ENCODE results near the gene ARHGAP22.

Gene ARHGAP22

GRCh38 chr10:48526011-48526821 lies 78.7 kb downstream of the ARHGAP22 start:
- no peak for DNase-seq

- DNase-seq = no peak
These were observed 79.8 kb downstream of the ARHGAP22 start for GRCh38 chr10:48525113-48525512.

- DNase-seq = peak; percentile 29
These were observed 80.8 kb downstream of the ARHGAP22 start for GRCh38 chr10:48523820-48524758.

GRCh38 chr10:48523212-48523819 lies 81.6 kb downstream of the ARHGAP22 start:
- no peak for DNase-seq

GRCh38 chr10:48522011-48522765 lies 82.7 kb downstream of the ARHGAP22 start:
- DNase-seq = no peak

GRCh38 chr10:48520594-48520993 lies 84.3 kb downstream of the ARHGAP22 start:
- no peak for DNase-seq

- no peak for DNase-seq
These were observed 84.7 kb downstream of the ARHGAP22 start for GRCh38 chr10:48520184-48520506.

GRCh38 chr10:48519481-48520183 lies 85.2 kb downstream of the ARHGAP22 start:
- no peak for DNase-seq

GRCh38 chr10:48518986-48519385 lies 85.9 kb downstream of the ARHGAP22 start:
- no peak for DNase-seq

GRCh38 chr10:48517911-48518811 lies 86.7 kb downstream of the ARHGAP22 start:
- DNase-seq = peak; percentile 58

- DNase-seq = no peak
These were observed 87.4 kb downstream of the ARHGAP22 start for GRCh38 chr10:48517482-48517881.

GRCh38 chr10:48516911-48517310 lies 88.0 kb downstream of the ARHGAP22 start:
- no peak for DNase-seq

GRCh38 chr10:48514916-48515315 lies 90.0 kb downstream of the ARHGAP22 start:
- no peak for DNase-seq

GRCh38 chr10:48514255-48514654 lies 90.6 kb downstream of the ARHGAP22 start:
- no peak for DNase-seq

GRCh38 chr10:48512861-48513260 lies 92.0 kb downstream of the ARHGAP22 start:
- DNase-seq = no peak

- no peak for DNase-seq
These were observed 93.0 kb downstream of the ARHGAP22 start for GRCh38 chr10:48511875-48512231.

GRCh38 chr10:48511066-48511874 lies 93.6 kb downstream of the ARHGAP22 start:
- DNase-seq = no peak

GRCh38 chr10:48509974-48510692 lies 94.7 kb downstream of the ARHGAP22 start:
- DNase-seq = no peak

All from KG1 (cell line).